Activated CD4-positive, alpha-beta T cell treated with anti-CD3 and anti-CD28 coated beads, Interleukin-2, amount 50 U/mL, for 1 hour (primary cell): ENCODE measurements around the gene MEF2C.

Experiments
- DNase-seq: peaks from one replicate; pipeline ENCODE4 v3.0.0-alpha.2; 2020

Gene MEF2C

GRCh38 chr5:88888291-88888690, 5.3 kb upstream of the MEF2C start:
- DNase-seq = no peak

- DNase-seq = no peak
These were observed 4.4 kb upstream of the MEF2C start for GRCh38 chr5:88887342-88887741.

DNA sequence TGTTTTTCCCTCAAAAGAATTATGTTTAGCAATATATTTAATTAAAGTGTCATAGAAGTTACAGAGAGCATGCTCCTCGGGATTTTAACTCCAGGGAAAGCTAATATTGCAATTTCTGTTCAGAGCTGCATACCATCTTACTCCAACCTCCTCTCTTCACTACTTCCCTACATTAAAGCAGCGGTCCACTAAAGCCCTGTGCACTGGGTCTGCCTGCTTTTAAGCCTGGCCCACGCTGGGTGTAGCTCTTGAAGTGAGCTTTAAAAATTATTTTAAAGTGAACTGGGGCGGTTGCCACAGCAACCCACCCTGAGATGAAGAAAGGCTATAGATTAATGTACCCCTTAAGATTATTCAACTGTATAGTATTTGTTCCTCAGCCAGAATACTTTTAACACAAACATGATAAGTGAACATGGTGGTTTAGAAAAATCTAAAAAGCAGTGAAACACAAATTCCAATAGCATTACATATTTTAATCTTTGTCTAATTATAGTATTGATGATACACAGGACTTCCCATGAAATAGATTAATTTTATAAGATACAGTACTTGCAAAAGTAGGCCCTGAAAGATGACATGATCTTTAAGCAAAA, 3.9 kb upstream of the MEF2C start:
- DNase-seq = no peak

DNA sequence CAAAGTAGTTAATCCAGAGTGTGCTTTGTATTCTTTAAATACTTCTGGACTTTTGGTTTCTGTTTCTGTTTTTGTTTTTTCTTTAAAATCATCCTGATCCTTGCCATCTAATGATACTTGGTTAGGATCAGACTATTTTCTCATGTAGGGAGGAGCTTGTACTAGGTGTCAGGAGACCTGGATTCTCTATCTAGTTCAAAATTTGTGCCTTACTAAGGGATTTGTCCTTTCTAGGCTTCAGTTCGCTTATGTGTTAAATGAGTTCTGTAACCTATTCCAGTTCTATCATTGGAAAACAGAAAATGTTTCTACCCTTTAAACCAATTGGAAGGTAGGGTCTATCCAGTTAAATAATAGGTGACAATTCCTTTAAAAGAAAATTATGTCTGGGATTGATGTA, 3.3 kb upstream of the MEF2C start:
- no peak for DNase-seq

DNA sequence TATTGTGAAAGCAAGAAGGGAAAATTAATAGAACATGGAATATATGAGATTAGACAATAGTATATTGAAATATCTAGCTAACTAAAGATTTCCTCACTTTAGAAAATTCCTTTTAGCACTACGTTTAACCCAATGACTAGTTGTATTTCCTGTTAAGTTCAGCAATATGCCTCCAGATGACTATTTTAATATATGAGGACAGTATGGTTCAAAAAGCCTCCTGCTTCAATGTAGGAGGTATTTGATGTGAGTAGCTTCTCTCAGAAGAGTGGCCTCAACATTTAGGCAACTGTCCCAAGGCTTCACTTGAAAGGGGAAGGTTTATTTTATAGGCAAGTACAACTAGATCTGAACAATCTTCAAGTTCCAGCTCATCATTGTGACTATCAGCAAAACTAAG, 2.0 kb upstream of the MEF2C start:
- DNase-seq = no peak

DNA sequence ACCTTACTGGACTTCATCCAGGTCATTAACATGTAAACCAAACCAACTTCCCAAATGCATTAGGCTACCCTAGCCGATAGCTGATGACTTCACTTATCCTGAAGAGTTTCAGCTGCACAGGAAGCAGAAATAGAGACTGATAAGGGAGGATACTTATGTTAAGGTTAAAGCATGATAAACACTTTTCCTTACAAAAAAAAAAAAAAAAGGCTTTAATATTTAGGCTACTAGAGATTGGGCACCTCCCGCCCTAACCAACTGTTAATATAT, 1.6 kb upstream of the MEF2C start:
- no peak for DNase-seq

DNA sequence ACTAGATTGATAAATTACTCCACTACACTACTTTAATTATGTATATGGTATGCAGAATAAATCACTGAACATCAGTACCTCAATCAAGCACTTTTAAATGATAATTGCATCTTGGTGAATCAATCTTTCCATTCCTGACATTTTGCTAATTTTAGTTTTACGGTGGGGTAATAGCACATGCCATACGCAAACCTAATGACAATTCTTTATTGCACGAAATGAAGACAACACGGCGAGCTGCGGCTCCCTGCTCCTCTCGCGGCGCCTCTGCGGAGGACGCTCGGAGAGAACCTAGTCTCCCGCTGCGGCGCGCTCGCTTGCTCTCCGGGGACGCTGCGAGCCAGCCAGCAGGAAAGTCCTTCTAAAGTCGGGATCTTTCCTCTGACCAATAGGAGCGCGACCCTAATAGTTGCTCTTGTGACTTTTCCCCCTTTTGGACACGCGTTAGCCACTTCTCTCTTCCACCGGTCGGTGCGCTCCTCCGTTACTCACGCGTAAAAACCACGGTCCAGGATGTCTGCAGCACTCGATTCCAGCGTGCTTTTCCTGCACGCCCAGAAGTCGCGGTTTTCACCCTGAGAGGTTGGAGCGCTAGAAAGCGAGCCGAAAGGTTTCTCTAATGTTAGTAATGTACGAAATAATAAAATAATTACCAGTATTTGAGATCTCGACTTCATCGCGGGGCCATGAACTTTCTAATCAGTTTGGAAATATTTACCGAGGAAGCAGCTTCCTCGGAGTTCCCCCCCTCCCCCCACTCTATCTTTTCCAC, 1.0 kb upstream of the MEF2C start:
- DNase-seq = no peak

DNA sequence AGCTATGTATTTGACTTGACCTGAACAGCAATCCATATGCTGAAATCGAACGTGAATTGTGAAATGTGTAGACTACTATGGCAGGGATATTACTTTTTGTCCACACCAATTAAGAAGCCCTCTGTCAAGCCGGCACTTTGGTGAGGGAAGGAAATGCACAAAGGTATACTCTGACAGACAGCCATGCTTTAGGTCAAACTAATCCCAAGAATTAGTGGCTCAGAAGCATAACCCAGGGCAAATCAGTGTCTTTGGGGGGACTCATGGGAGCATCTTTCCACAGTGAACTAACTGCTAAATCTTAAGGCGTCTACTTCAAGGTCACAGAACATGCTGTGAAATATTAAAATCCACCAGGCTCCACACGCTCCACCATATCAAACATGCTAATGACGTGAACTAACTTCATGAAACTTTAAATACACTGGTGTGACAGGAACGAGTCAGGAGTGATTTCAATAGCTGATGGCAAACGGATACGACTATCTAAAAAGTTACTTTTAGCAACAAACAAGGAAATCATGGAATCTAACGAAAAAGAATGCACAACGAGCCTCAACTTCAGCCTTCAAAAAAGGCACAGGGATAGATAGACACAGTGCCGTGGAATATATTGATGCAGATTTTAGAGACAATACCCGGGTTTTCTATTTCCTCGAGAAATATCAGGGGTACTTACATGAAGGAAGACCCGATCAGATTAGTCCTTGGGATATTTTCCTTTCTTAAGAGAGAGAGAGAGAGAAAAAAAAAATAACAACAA, 527 bp downstream of the MEF2C start:
- no peak for DNase-seq

DNA sequence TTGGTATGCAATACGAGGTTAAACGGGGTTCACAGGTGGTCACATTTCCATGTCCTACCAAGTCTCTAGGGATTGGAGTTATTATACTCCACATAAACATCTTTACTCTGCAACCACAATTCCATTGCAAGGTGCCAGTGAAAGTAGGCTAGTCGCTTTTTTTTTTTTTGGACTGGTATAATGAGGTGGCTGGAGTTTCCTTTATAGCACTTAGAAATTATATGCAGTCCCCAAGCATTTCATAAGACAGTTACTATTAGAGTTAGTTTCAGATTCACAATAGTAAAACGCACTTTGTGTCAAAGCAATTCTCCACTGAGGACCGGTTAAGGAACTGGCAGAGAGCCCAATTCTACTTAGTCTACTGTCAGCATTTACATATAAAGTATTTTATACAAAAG, 1.4 kb downstream of the MEF2C start:
- DNase-seq = no peak

DNA sequence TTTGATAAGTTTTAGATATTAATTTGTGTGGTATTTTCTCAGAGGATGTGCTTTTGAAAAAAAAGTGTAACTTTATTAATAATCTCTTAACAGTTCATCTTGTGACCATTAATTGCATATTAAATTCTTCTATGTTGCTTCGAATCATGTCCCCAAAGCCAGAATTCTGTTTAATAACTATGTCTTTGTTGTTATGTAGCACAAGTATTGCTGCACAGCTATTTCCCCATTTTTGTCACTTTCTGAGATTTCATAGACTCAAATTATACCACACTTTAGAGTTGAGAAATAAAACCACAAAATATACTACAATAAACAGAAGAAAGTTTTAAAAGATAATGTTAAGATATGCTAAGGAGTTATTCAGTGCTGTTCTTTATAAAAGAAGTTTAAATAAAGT, 2.8 kb downstream of the MEF2C start:
- no peak for DNase-seq

- no peak for DNase-seq
These were observed 3.3 kb downstream of the MEF2C start for GRCh38 chr5:88879724-88880123.

- DNase-seq = no peak
These were observed 4.0 kb downstream of the MEF2C start for GRCh38 chr5:88878976-88879375.

- DNase-seq = no peak
These were observed 5.2 kb downstream of the MEF2C start for GRCh38 chr5:88877826-88878225.

- no peak for DNase-seq
These were observed 6.3 kb downstream of the MEF2C start for GRCh38 chr5:88876714-88877113.

GRCh38 chr5:88875341-88876234, 7.4 kb downstream of the MEF2C start:
- no peak for DNase-seq

GRCh38 chr5:88873447-88873846, 9.5 kb downstream of the MEF2C start:
- DNase-seq = no peak

DNA sequence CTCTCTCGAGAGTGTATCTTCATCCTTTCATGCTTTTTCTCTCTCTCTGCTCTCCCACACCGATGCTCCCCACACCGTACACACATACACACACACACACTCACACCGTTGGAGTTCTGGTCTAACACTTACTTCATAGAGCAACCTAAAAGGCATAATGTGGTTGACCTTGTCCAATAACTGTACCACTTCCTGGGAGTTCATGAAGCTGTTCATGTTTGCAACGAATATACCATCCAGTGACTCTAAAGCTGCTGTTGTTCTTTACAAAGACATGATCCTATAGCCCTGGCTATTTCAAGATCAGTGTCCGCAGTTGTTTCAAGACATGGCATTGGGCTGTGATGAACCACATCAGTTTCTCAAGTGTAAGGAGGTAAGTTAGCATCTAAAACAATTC, 10.0 kb downstream of the MEF2C start:
- no peak for DNase-seq

DNA sequence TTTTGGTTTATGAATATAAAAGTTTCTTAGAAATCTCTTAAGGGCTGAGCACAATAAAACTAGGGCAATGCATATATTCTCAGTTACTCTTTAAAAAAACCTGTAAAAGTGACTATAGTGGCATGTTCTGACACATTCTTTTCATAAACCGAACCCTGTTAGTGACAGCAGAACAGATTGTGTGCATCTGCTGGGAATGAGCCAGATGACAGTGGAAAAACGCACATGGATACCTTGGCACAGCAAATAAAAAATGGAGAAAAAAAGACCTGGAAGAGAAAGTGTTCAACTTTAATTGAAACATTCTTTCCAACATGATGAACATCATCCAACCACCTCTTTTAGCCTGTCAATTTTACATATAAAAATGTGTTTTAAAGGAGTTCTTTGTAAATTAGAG, 12.7 kb downstream of the MEF2C start:
- no peak for DNase-seq

DNA sequence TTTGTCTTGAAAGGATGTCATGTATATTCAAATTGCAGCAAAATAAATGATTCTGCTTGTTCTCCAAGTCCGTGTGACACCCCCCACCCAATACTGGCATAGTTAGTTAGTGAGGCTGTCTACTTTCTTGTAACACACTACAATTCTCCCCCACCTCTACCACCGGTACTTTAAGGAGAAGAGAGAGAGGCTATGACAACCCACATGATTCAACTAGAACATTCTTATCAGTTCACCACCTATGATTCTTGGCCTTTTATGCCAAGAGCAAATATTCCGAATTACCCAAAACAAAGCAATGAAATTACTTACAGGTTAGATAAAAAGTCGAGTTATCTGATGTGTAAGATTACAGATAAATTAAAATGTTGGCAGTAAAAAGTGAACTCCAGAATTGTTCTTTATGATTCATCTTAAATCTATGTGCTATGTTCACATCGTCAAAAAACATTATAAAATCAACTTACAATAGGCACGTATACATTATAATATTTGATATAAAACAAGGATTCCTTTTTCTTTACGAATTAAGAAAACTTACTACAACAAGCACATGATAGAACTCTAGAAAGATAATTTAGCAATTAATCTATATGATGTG, 14.4 kb downstream of the MEF2C start:
- no peak for DNase-seq

DNA sequence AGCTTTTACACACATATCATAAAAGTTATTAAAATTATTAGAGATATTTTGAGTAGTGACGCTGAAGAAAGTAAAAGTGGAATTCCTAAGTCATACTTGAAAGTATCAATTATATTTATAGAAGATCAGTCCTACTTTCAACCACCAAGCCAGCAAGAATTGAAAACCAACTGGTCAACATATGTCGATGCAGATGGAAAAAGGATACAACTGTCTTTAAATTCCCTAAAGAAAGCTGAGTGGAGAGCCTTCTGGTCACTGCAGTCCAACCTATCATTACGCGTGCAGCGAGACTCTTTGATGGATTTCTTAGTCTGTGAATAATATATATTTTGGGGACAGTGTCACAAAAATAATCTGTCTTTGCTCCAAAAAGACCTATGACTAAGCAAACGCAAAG, 15.3 kb downstream of the MEF2C start:
- no peak for DNase-seq

- no peak for DNase-seq
These were observed 19.5 kb downstream of the MEF2C start for GRCh38 chr5:88863523-88863922.

GRCh38 chr5:88862547-88863175, 20.3 kb downstream of the MEF2C start:
- no peak for DNase-seq

DNA sequence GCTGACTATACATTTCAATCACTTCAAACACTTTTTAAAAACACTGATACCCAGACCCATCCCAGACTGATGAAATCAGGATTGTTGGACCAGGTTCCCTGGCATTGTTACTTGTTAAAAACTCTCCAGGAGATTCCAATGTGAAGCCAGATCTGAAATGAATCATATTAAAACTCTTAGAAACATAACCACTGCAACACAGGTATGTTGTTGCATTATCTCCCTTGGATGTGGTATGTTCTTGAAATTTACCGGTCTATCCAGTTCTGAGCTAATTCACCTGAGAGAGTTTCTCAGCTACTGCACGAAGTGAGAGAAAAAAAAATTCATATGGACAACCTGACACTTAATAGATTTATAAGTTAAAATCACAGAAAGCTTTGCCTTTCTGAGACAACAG, 21.8 kb downstream of the MEF2C start:
- no peak for DNase-seq
